Measurements from ENCODE around the gene SNX27. TPM values are rescaled to one million over a fixed set of nuclear protein-coding genes. Genes with fewer than 3 reads are reported as not detected.

SNX27 gene
- total and polyA plus RNA-seq, 2 experiments from 2014 or later, result 40.6 to 59.7 TPM

DNA sequence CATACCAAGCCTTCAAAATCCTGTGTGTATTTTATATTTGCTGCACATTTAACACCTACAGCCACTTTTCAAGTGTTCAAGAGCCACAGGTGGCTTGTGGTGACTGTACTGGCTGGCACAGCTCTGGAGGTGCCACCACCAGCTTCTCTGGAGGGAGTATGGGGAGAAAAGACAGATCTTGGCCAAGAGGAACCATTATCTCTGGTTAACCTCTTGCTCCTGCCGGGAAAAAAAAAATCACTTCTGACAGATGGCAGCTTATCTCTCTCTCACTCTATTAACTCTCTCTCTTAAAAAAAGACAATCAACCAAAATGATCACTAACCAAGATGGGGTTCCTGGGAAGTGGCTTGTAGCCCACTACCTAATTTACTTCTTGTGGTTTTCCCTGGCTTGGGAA is 108.3 kb downstream of the SNX27 start:
- no peak overlapping the region for H3K4me3 ChIP-seq
- peaks cover 30% of the 10 kb centered on the region for H3K4me1 ChIP-seq (ENCODE audit: insufficient read depth)
- H3K27me3 Mint-ChIP-seq (ENCODE audit: insufficient read depth, low read depth, poor library complexity), result peaks cover 39% of the 10 kb centered on the region
- H3K27ac ChIP-seq (ENCODE audit: low read depth), result no peak overlapping the region
- H4K20me1 ChIP-seq (replicated peaks; ENCODE audit: insufficient read depth), result 0 out of 2 replicates have a peak, but pooled peaks cover 2% of the 10 kb centered on the region
- no peak overlapping the region for H2AFZ ChIP-seq
- no peak for DNase-seq (ENCODE audit: low spot score)
- TF ChIP-seq EZH2 (IDR thresholded peaks at IDR 0.05; ENCODE audit: low read depth, unreplicated experiment), result no peak
- no peaks in the 10 kb centered on the region for H3K36me3 Mint-ChIP-seq (ENCODE audit: low read depth)
- no peak overlapping the region for H3K4me3 Mint-ChIP-seq
- H3K27ac Mint-ChIP-seq, result no peak overlapping the region
- H3K9me2 ChIP-seq (ENCODE audit: insufficient read depth), result no peaks in the 10 kb centered on the region
- H3F3A ChIP-seq (replicated peaks; ENCODE audit: low read depth), result no peaks in the 10 kb centered on the region
- peaks cover 38% of the 10 kb centered on the region for H3K4me1 Mint-ChIP-seq
- no peaks in the 10 kb centered on the region for H3K79me2 ChIP-seq (replicated peaks; ENCODE audit: insufficient read depth)
- no peak for ATAC-seq
- H3K36me3 ChIP-seq (ENCODE audit: insufficient read depth), result no peaks in the 10 kb centered on the region
- peak overlapping the region; percentile 93 for H3K4me2 ChIP-seq
- peaks cover 62% of the 10 kb centered on the region for H3K27me3 ChIP-seq (ENCODE audit: insufficient read depth)
- H3K9me3 Mint-ChIP-seq, result no peaks in the 10 kb centered on the region

GRCh38 chr1:151720554-151720953 is 108.7 kb downstream of the SNX27 start:
- peaks cover 62% of the 10 kb centered on the region for H3K27me3 ChIP-seq (ENCODE audit: insufficient read depth)
- no peak for ATAC-seq
- H3K4me3 Mint-ChIP-seq, result peak overlapping the region; percentile 62

DNA sequence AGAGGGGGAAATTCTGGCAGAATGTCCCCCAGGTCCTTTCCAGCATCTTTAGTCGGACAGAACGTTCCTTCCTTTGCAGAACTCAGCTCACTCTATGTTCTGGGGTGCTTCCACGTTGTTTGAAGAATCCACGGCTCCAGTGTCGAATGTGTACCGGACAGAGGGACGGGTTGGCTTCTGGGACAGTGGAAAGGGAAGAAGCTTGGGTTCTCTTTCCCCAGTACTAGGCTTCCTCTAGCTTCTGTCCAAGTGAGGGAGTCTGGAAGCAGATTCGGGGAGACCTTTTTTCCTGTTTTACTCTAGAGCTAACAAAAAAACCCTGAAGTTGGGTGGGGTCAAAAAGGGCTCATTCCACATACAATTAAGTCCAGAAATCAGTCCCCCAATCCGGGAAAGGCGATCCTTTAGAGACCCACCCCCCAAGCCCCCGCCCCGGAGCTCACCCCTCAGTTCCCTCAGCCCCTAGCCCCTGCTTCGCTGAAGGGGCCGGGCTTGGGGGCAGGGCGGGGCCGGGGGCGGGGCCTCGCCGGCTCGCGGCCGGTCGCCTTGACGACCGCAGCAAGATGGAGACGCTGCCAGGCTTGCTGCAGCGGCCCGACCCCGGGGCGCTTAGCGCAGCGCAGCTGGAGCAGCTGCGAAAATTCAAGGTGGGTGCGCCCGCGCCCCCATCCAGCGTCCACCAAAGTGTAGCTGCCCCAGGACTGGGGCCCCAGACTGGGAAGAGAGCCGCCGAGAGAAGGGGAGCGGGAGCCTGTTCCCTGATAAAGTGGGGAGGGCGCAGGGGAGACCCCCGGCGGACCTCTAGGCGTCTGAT is 109.3 kb downstream of the SNX27 start, which contains the start of gene RIIAD1:
TSS of gene RIIAD1 (plus strand) at position 549 of the 814 bp plus-strand sequence. CDS start at position 564, 15 bp downstream.
- Mint-ChIP-seq H3K4me3 (peak within 1 kb of the TSS; percentile 78), H3K36me3 (ENCODE audit: low read depth) (no peaks in the 10 kb centered on the region), H3K9me3 (no peaks in the 10 kb centered on the region), H3K27me3 (ENCODE audit: insufficient read depth, low read depth, poor library complexity) (peaks cover 41% of the 10 kb centered on the region), H3K27ac (no peak within 1 kb of the TSS), H3K4me1 (peaks cover 27% of the 10 kb centered on the region)
- Histone ChIP-seq H3K9me2 (ENCODE audit: insufficient read depth) (no peaks in the 10 kb centered on the region), H3F3A (replicated peaks; ENCODE audit: low read depth) (no peaks in the 10 kb centered on the region), H3K27me3 (ENCODE audit: insufficient read depth) (peaks cover 62% of the 10 kb centered on the region), H2AFZ (peak within 1 kb of the TSS; percentile 95), H3K4me2 (peak within 1 kb of the TSS; percentile 93), H3K79me2 (replicated peaks; ENCODE audit: insufficient read depth) (no peaks in the 10 kb centered on the region), H3K27ac (ENCODE audit: low read depth) (no peak within 1 kb of the TSS), H3K4me3 (peak within 1 kb of the TSS; percentile 87), H3K36me3 (ENCODE audit: insufficient read depth) (no peaks in the 10 kb centered on the region), H4K20me1 (replicated peaks; ENCODE audit: insufficient read depth) (0 out of 2 replicates have a peak, but pooled peaks cover 2% of the 10 kb centered on the region), H3K4me1 (ENCODE audit: insufficient read depth) (peaks cover 19% of the 10 kb centered on the region)
- DNase-seq (ENCODE audit: low spot score) (peak; percentile 78), ATAC-seq (peak; percentile 84)
- TF ChIP-seq, protein P1, sequence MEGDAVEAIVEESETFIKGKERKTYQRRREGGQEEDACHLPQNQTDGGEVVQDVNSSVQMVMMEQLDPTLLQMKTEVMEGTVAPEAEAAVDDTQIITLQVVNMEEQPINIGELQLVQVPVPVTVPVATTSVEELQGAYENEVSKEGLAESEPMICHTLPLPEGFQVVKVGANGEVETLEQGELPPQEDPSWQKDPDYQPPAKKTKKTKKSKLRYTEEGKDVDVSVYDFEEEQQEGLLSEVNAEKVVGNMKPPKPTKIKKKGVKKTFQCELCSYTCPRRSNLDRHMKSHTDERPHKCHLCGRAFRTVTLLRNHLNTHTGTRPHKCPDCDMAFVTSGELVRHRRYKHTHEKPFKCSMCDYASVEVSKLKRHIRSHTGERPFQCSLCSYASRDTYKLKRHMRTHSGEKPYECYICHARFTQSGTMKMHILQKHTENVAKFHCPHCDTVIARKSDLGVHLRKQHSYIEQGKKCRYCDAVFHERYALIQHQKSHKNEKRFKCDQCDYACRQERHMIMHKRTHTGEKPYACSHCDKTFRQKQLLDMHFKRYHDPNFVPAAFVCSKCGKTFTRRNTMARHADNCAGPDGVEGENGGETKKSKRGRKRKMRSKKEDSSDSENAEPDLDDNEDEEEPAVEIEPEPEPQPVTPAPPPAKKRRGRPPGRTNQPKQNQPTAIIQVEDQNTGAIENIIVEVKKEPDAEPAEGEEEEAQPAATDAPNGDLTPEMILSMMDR (conservative IDR thresholded peaks at IDR 0.05; ENCODE audit: low read depth in 2 of 2), result no peak
- no peak for TF ChIP-seq EZH2 (IDR thresholded peaks at IDR 0.05; ENCODE audit: low read depth, unreplicated experiment)
- no peak for TF ChIP-seq JUNB (IDR thresholded peaks at IDR 0.05; ENCODE audit: unreplicated experiment)
- TF ChIP-seq NANOG (IDR thresholded peaks at IDR 0.05; ENCODE audit: borderline replicate concordance), result no peak
- TF ChIP-seq STAT1 (IDR thresholded peaks at IDR 0.05; ENCODE audit: unreplicated experiment), result no peak
- TF ChIP-seq ZNF331 (CRISPR knock-in tag; IDR thresholded peaks at IDR 0.05; ENCODE audit: low read depth), result no peak
- TF ChIP-seq, protein P2, sequence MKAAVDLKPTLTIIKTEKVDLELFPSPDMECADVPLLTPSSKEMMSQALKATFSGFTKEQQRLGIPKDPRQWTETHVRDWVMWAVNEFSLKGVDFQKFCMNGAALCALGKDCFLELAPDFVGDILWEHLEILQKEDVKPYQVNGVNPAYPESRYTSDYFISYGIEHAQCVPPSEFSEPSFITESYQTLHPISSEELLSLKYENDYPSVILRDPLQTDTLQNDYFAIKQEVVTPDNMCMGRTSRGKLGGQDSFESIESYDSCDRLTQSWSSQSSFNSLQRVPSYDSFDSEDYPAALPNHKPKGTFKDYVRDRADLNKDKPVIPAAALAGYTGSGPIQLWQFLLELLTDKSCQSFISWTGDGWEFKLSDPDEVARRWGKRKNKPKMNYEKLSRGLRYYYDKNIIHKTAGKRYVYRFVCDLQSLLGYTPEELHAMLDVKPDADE (IDR thresholded peaks at IDR 0.05), result no peak
- no peak for TF ChIP-seq CREB1 (CRISPR knock-in tag; IDR thresholded peaks at IDR 0.05; ENCODE audit: low read depth)
- TF ChIP-seq, protein P3, sequence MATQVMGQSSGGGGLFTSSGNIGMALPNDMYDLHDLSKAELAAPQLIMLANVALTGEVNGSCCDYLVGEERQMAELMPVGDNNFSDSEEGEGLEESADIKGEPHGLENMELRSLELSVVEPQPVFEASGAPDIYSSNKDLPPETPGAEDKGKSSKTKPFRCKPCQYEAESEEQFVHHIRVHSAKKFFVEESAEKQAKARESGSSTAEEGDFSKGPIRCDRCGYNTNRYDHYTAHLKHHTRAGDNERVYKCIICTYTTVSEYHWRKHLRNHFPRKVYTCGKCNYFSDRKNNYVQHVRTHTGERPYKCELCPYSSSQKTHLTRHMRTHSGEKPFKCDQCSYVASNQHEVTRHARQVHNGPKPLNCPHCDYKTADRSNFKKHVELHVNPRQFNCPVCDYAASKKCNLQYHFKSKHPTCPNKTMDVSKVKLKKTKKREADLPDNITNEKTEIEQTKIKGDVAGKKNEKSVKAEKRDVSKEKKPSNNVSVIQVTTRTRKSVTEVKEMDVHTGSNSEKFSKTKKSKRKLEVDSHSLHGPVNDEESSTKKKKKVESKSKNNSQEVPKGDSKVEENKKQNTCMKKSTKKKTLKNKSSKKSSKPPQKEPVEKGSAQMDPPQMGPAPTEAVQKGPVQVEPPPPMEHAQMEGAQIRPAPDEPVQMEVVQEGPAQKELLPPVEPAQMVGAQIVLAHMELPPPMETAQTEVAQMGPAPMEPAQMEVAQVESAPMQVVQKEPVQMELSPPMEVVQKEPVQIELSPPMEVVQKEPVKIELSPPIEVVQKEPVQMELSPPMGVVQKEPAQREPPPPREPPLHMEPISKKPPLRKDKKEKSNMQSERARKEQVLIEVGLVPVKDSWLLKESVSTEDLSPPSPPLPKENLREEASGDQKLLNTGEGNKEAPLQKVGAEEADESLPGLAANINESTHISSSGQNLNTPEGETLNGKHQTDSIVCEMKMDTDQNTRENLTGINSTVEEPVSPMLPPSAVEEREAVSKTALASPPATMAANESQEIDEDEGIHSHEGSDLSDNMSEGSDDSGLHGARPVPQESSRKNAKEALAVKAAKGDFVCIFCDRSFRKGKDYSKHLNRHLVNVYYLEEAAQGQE (IDR thresholded peaks at IDR 0.05; ENCODE audit: unreplicated experiment), result no peak

More at GRCh38 chr1:151720554-151720953, 108.7 kb downstream of the SNX27 start:
- Mint-ChIP-seq H3K9me3 (no peaks in the 10 kb centered on the region), H3K27ac (no peak overlapping the region), H3K27me3 (ENCODE audit: insufficient read depth, low read depth, poor library complexity) (peaks cover 37% of the 10 kb centered on the region), H3K36me3 (ENCODE audit: low read depth) (no peaks in the 10 kb centered on the region), H3K4me1 (peaks cover 33% of the 10 kb centered on the region)
- no peaks in the 10 kb centered on the region for H3F3A ChIP-seq (replicated peaks; ENCODE audit: low read depth)
- no peaks in the 10 kb centered on the region for H3K9me2 ChIP-seq (ENCODE audit: insufficient read depth)
- H3K4me3 ChIP-seq, result peak overlapping the region; percentile 87
- H3K4me2 ChIP-seq, result peak overlapping the region; percentile 93
- no peaks in the 10 kb centered on the region for H3K79me2 ChIP-seq (replicated peaks; ENCODE audit: insufficient read depth)
- 0 out of 2 replicates have a peak overlapping the region, but pooled peaks have one; percentile 95 for H2AFZ ChIP-seq
- peaks cover 26% of the 10 kb centered on the region for H3K4me1 ChIP-seq (ENCODE audit: insufficient read depth)
- no peak overlapping the region for H3K27ac ChIP-seq (ENCODE audit: low read depth)
- no peaks in the 10 kb centered on the region for H3K36me3 ChIP-seq (ENCODE audit: insufficient read depth)
- TF ChIP-seq, protein P2 (IDR thresholded peaks at IDR 0.05), result no peak
- TF ChIP-seq EZH2 (IDR thresholded peaks at IDR 0.05; ENCODE audit: low read depth, unreplicated experiment), result no peak
- H4K20me1 ChIP-seq (replicated peaks; ENCODE audit: insufficient read depth), result 0 out of 2 replicates have a peak, but pooled peaks cover 2% of the 10 kb centered on the region
- DNase-seq (ENCODE audit: low spot score), result no peak
